ENCODE measurements around the gene DNALI1. TPM values are rescaled to one million over a fixed set of nuclear protein-coding genes. Genes with fewer than 3 reads are reported as not detected.
"Not testable (repeated sequence)": the region's sequence is repeated elsewhere in the genome, so short reads cannot be mapped to it uniquely, and the experiment has no call there.

Gene DNALI1
- total RNA-seq, 1 donor: 13.7 TPM

GRCh38 chr1:37519613-37520012 lies 37.1 kb upstream of the DNALI1 start:
- no peak for TF ChIP-seq CTCF (IDR thresholded peaks at IDR 0.05; ENCODE audit: insufficient read depth, low read length)

GRCh38 chr1:37529888-37530287 lies 26.9 kb upstream of the DNALI1 start:
- DNase-seq (ENCODE audit: low read depth); H3K4me3 ChIP-seq (ENCODE audit: low read depth, low read length): not testable (repeated sequence)

More at GRCh38 chr1:37519613-37520012, 37.1 kb upstream of the DNALI1 start:
- no peak for DNase-seq (ENCODE audit: low read depth)
- no peak overlapping the region for H3K4me3 ChIP-seq (ENCODE audit: low read depth, low read length)

GRCh38 chr1:37532418-37533156 lies 24.2 kb upstream of the DNALI1 start:
- H3K4me3 ChIP-seq (ENCODE audit: low read depth, low read length); DNase-seq (ENCODE audit: low read depth): not testable (repeated sequence)

GRCh38 chr1:37533317-37534093 lies 23.2 kb upstream of the DNALI1 start:
- no peak for DNase-seq (ENCODE audit: low read depth)
- TF ChIP-seq CTCF (IDR thresholded peaks at IDR 0.05; ENCODE audit: insufficient read depth, low read length): no peak
- no peak overlapping the region for H3K4me3 ChIP-seq (ENCODE audit: low read depth, low read length)

- H3K4me3 ChIP-seq (ENCODE audit: low read depth, low read length): no peak overlapping the region
- no peak for DNase-seq (ENCODE audit: low read depth)
- TF ChIP-seq CTCF (IDR thresholded peaks at IDR 0.05; ENCODE audit: insufficient read depth, low read length): no peak
These were observed 19.4 kb upstream of the DNALI1 start for GRCh38 chr1:37537378-37537777.

GRCh38 chr1:37539154-37539553 lies 17.6 kb upstream of the DNALI1 start:
- H3K4me3 ChIP-seq (ENCODE audit: low read depth, low read length); DNase-seq (ENCODE audit: low read depth): not testable (repeated sequence)

- no peak for DNase-seq (ENCODE audit: low read depth)
- H3K4me3 ChIP-seq (ENCODE audit: low read depth, low read length): no peak overlapping the region
- TF ChIP-seq CTCF (IDR thresholded peaks at IDR 0.05; ENCODE audit: insufficient read depth, low read length): no peak
These were observed 16.5 kb upstream of the DNALI1 start for GRCh38 chr1:37540036-37540785.

- no peak for DNase-seq (ENCODE audit: low read depth)
- no peak for TF ChIP-seq CTCF (IDR thresholded peaks at IDR 0.05; ENCODE audit: insufficient read depth, low read length)
- H3K4me3 ChIP-seq (ENCODE audit: low read depth, low read length): no peak overlapping the region
These were observed 12.2 kb upstream of the DNALI1 start for GRCh38 chr1:37544530-37544929.
